ENCODE results near the gene IFNLR1.

- TF ChIP-seq CTCF (IDR thresholded peaks at IDR 0.05) = no peak
- no peak for TF ChIP-seq POLR2A (IDR thresholded peaks at IDR 0.05)
Measured at GRCh38 chr1:24147194-24147593, 39.9 kb downstream of the IFNLR1 start.
